NCI-H2196 treated with DMSO at 0.1 percent for 48 hours (cell line): ENCODE data around the gene VAX1.
A peak's percentile ranks its signal among the peaks of the same experiment; 100 is the strongest.
"Not testable (repeated sequence)": the region's sequence is repeated elsewhere in the genome, so short reads cannot be mapped to it uniquely, and the experiment has no call there.

Experiments
- DNase-seq: peaks from one replicate; lab custom pipeline; 2025; ENCODE audit not compliant: unreplicated experiment; lab: John Stamatoyannopoulos, UW

VAX1 gene, protein sequence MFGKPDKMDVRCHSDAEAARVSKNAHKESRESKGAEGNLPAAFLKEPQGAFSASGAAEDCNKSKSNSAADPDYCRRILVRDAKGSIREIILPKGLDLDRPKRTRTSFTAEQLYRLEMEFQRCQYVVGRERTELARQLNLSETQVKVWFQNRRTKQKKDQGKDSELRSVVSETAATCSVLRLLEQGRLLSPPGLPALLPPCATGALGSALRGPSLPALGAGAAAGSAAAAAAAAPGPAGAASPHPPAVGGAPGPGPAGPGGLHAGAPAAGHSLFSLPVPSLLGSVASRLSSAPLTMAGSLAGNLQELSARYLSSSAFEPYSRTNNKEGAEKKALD

GRCh38 chr10:117137911-117138642 is at the start of gene VAX1:
VAX1 (minus strand) TSS chr10:117138270; CDS start chr10:117138056, 214 bp downstream.
- no peak for DNase-seq

- DNase-seq, result no peak
Measured at GRCh38 chr10:117186832-117187615, 49.0 kb upstream of the VAX1 start.

DNA sequence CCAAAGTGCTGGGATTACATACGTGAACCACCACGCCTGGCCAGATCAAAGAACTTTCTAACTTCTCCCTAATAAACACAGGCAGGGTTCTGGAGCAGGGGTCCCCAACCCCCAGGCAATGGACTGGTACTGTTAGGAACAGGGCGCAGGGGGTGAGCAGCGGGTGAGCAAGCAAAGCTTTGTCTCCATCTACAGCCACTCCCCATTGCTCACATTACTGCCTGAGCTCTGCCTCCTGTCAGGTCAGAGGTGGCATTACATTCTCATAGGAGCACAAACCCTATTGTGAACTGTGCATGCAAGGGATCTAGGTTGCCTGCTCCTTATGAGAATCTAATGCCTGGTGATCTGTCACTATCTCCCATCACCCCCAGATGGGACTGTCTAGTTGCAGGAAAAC is 47.7 kb upstream of the VAX1 start:
- DNase-seq, result not testable (repeated sequence)

GRCh38 chr10:117184821-117185220 is 46.8 kb upstream of the VAX1 start:
- DNase-seq, result no peak

DNA sequence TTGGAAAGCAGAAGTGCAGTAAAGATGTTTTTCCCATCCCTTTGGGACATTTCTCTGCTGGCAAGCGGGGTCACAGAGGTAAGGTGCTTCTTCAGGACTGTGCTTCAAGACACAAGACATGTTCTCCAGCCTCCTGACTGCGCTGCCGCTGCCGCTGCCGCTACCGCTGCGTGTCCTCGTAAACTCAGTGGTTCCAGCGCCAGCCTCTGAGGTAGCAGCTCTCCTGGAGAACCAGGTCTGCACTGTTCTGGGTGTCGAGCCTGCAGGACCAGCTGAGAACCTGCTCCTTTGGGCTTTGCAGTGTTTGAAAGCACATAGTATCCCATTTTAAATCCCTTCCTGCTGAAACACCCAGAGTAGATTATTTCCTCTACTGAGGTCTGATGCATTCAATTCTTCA is 46.2 kb upstream of the VAX1 start:
- no peak for DNase-seq

DNA sequence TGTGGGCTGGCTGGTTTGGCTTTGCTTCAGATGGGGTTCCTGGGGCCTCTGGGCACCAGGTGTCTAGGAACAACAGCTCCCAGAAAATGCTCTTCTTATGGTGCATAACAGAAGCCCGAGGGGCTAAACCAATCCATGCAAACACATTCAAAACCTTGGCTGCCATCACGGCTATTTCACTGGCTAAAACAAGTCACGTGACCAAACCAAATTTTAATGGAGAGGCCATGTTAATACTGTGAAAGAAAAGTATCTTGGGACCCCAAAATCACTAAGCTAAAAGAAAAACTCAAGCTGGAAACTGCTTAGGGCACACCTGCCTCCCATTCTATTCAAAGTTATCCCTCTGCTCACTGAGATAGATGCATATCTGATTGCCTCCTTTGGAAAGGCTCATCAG is 40.1 kb upstream of the VAX1 start:
- no peak for DNase-seq

- no peak for DNase-seq
Measured at GRCh38 chr10:117175901-117176534, 37.9 kb upstream of the VAX1 start.

DNA sequence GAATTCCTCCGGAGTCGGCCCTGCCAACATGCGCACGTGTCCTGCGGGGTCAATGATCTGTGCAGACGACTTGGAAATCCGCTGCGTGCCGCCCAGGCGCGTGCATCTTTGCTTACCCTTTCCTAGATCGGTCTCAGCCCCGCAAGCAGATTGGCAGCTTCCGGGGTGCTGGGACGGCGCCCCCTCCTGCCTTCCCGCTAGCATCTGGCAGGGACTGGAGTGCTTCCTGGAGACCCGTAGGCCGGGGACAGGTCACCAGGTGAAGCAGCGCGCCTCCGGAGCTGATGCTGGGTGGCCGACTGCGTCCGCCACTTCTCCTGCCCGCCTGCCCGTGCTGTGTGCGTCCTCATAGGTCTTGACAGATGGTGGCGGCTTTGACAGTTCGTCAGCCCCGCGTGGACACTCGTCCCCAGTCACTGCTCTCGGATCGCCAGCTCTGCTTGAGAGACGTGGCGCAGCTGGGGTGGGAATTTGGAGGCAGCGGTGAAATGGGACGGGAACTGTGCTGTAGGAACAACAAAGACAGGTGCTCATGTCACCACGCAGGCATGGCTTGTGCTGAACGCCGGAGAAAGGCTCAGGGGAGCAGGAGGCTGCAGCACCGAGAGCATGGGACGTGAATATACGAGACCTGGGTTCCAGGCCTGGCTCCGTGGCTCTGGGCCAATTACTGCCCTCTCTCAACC is 37.3 kb upstream of the VAX1 start:
- DNase-seq, result no peak

- peak; percentile 7 for DNase-seq
Measured at GRCh38 chr10:117174439-117175214, 36.6 kb upstream of the VAX1 start.

DNA sequence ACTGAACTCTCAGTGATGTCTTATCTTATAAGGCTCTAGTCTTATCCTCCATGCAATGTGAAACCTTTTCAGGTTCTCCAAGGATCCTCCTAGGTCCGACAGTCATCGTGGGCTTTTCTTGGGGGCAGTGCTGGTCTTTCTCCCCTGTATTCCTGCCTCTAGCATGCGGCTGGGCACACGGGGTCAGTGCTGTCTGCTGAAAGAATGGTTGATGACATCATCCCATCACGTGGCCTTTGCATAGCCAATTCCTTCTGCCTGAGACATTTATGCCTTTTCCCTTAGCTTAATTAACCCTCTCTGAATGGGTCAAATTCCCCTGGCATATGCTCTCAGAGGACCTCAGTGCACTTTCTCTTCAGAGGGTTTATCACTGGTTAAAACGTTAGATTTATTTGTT is 32.2 kb upstream of the VAX1 start:
- no peak for DNase-seq

DNA sequence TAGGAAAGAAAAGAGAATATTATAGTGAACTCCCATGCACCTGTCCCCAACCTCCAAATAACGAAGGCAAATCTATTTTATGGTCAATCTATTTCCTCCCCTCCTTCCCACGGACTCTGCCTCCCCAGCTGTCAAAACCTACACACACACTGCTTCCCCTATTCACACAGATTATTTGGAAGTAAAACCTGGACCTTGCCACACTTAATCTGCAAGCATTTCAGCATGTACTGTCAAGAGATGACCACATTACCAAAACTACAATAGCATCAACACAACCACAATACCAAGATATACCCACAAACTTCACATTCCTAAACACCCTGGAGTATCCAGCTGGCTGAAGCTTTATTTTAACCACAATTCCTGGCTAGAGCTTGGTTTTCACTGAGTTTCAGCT is 31.4 kb upstream of the VAX1 start:
- DNase-seq, result no peak

GRCh38 chr10:117168729-117169128 is 30.7 kb upstream of the VAX1 start:
- no peak for DNase-seq

DNA sequence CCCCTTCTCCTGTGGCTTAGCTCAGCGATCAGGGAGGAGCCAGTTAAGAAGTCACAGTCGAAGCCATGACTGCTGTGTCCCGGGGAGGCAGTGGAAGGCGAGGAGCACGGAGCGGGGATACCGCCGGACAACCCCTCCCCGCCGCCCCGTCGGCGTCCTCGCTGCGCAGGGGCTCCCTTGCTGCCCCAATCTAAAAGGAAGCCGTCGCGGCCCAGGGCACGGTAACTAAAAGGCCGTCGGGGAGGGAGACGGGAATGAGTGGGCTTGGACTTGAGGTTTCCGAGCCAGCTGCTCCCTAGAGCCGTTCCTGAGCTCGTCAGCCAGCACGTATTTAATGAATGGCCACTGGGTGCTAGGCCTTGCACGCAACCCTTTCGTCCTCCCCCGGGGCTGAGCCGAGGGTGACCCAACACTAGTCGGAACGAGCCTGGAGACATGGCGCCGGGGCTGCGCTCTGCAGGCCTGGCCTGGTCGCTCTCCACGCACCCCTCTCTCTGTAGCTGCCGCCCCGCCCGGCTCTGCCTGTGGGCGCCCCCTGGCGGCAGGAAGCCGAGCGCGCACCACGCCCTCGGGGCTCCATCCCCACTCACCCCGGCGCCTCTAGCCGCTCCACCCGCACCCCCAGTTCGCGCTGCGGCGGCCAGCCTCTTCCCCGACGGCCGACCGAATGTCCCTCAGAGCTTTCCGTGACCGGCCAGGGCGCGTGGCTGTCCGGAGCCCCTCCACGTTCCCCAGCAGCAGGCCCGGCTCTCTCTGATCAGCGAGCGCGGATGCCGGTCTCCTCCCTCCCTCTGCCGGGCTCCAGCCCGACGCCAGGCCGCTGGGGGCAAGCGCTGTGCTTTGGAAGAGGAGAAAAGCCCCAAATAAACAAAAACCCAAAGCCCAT is 30.0 kb upstream of the VAX1 start:
- no peak for DNase-seq

DNA sequence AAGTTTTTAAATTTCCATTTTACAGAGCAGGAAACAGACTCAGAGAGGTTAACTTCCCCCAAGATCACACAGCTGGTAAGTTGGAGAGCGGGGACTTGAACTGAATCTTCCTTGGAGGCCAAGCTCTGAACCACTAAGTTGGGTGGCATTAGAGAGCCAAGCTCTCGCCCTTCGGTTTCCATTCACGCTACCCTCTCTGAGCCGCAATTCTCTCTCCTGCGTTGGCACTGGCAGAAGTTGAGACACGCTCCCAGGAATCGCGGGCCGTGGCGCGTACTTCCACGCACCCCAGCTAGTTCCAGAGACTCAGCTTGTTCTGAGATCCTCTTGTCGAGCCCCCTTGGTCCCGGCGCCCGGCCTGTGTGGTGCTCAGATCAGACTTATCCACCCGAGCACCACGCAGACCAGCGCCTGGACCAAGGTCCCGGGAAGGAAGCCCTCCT is 29.3 kb upstream of the VAX1 start:
- DNase-seq, result no peak

DNA sequence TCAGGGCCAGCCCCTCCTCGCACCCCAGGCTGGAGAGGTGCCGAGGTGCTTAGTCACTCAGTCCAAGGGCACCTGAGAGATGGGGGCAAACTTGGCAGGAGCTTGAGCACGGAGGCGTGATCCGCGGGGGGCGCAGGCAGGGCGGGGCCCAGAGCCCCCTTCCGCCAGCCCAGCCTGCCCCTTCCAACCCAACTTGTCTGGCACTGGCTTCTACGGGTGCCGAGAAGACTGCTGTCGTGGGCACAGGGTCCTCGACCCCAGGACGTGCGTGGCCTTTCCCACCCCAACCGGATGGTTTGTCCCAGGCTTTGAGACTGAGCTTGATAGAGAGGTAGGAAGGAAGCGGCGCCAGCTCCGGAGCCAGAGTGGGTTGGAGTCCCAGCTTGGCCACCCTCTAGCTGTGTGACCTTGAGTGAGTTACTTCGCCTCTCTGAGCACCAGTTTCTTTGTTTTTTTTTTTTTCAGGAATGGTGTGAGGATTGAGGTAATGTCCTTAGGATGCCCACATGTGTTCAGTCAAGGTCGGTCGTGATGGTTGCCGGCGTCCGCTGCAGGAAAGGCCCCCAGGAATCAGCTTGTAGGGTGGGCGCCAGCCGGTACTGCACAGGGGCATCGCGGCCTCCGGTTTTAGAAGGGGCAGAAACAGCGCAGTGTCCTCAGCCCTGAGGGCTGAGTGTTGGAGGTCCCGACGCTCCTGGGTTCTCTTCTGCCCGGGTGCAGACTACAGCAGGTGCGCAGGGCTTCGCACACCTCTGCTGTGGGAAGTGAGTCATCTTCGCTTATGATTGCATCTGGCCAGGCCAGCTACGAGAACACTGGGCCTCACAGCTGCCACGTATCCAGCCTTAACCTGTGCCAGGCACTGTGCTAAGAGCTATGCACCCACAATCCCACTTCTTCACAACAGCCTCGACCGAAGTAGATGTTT is 28.6 kb upstream of the VAX1 start:
- no peak for DNase-seq

GRCh38 chr10:117165538-117166417 is 27.7 kb upstream of the VAX1 start:
- DNase-seq, result no peak
